H9 (cell line): ENCODE results near the gene ADAMTSL2. TPM values are rescaled to one million over a fixed set of nuclear protein-coding genes. Genes with fewer than 3 reads are reported as not detected.

Experiments
- DNase-seq: peaks from one replicate; pipeline ENCODE4 v3.0.0-alpha.2; 2017
- H2AFZ ChIP-seq: one replicate; pipeline ENCODE4 v1.6.1; 2013; ENCODE audit warnings: mild to moderate bottlenecking, low read length, control low read depth, moderate library complexity
- H2AK5ac ChIP-seq: 2 replicates; pipeline ENCODE4 v1.6.1; 2013; ENCODE audit warnings: low read length, control low read depth, mixed read lengths; ENCODE audit not compliant: insufficient read length
- H2BK120ac ChIP-seq: one replicate; pipeline ENCODE4 v1.6.1; 2013; ENCODE audit warnings: low read depth, mild to moderate bottlenecking, low read length, control low read depth, inconsistent platforms; ENCODE audit not compliant: poor library complexity, severe bottlenecking
- H2BK12ac ChIP-seq: 2 replicates; pipeline ENCODE4 v1.6.1; 2013; ENCODE audit warnings: low read length, control low read depth, mixed read lengths, low read depth; ENCODE audit not compliant: insufficient read length
- H2BK15ac ChIP-seq: 2 replicates; pipeline ENCODE4 v1.6.1; 2013; ENCODE audit warnings: low read depth, low read length, control low read depth
- H2BK20ac ChIP-seq: one replicate; pipeline ENCODE4 v1.6.1; 2013; ENCODE audit warnings: low read depth, mild to moderate bottlenecking, low read length, control low read depth, inconsistent platforms; ENCODE audit not compliant: poor library complexity, severe bottlenecking
- H2BK5ac ChIP-seq: 2 replicates; pipeline ENCODE4 v1.6.1; 2013; ENCODE audit warnings: low read length, control low read depth, mixed read lengths; ENCODE audit not compliant: insufficient read length
- H3K14ac ChIP-seq: 2 replicates; pipeline ENCODE4 v1.6.1; 2013; ENCODE audit warnings: low read length, control low read depth; ENCODE audit not compliant: insufficient read depth
- H3K18ac ChIP-seq: 2 replicates; pipeline ENCODE4 v1.6.1; 2013; ENCODE audit warnings: low read depth, mild to moderate bottlenecking, mixed read lengths, low read length, control low read depth; ENCODE audit not compliant: insufficient read length
- H3K23ac ChIP-seq: 2 replicates; pipeline ENCODE4 v1.6.1; 2013; ENCODE audit warnings: low read length, control low read depth, mixed read lengths, low read depth; ENCODE audit not compliant: insufficient read length
- H3K23me2 ChIP-seq: 2 replicates; pipeline ENCODE4 v1.6.1; 2013; ENCODE audit warnings: low read depth, mild to moderate bottlenecking, mixed read lengths, low read length, control low read depth; ENCODE audit not compliant: insufficient read length, poor library complexity, severe bottlenecking
- H3K27ac ChIP-seq: 2 replicates; pipeline ENCODE4 v1.5.1; 2013; ENCODE audit warnings: low read length, control low read depth, mixed read lengths, low read depth; ENCODE audit not compliant: insufficient read length
- H3K27me3 ChIP-seq: 2 replicates; pipeline ENCODE4 v1.6.1; 2013; ENCODE audit warnings: low read length, control low read depth, inconsistent platforms; ENCODE audit not compliant: insufficient read depth
- H3K4ac ChIP-seq: 2 replicates; pipeline ENCODE4 v1.6.1; 2013; ENCODE audit warnings: low read depth, mild to moderate bottlenecking, control low read depth, inconsistent platforms, low read length, moderate library complexity
- H3K4me1 ChIP-seq: 2 replicates; pipeline ENCODE4 v1.6.1; 2013; ENCODE audit warnings: low read length, control low read depth, inconsistent platforms; ENCODE audit not compliant: insufficient read depth
- H3K4me2 ChIP-seq: 2 replicates; pipeline ENCODE4 v1.6.1; 2013; ENCODE audit warnings: low read length, control low read depth, mixed read lengths; ENCODE audit not compliant: insufficient read length, insufficient read depth
- H3K56ac ChIP-seq: 2 replicates; pipeline ENCODE4 v1.6.1; 2013; ENCODE audit warnings: low read depth, mild to moderate bottlenecking, mixed read lengths, low read length, control low read depth; ENCODE audit not compliant: insufficient read length
- H3K79me1 ChIP-seq: 2 replicates; pipeline ENCODE4 v1.6.1; 2013; ENCODE audit warnings: low read depth, mild to moderate bottlenecking, moderate library complexity, low read length, control low read depth, inconsistent platforms; ENCODE audit not compliant: insufficient read depth, poor library complexity, severe bottlenecking
- H3K79me2 ChIP-seq: 2 replicates; pipeline ENCODE4 v1.6.1; 2013; ENCODE audit warnings: low read length, control low read depth, inconsistent platforms; ENCODE audit not compliant: insufficient read depth
- H3K9ac ChIP-seq: 2 replicates; pipeline ENCODE4 v1.6.1; 2013; ENCODE audit warnings: low read length, control low read depth, mixed read lengths; ENCODE audit not compliant: insufficient read length; ENCODE audit errors: extremely low read depth
- H3K9me3 ChIP-seq: one replicate; pipeline ENCODE4 v1.6.1; 2013; ENCODE audit warnings: low read depth, low read length, inconsistent platforms; ENCODE audit not compliant: control insufficient read depth
- H3T11ph ChIP-seq: one replicate; pipeline ENCODE4 v1.6.1; 2013; ENCODE audit warnings: mild to moderate bottlenecking, low read length, control low read depth, inconsistent platforms
- H4K20me1 ChIP-seq: one replicate; pipeline ENCODE4 v1.6.1; 2013; ENCODE audit not compliant: control insufficient read depth, insufficient read length, insufficient read depth
- H4K5ac ChIP-seq: 2 replicates; pipeline ENCODE4 v1.6.1; 2013; ENCODE audit warnings: low read depth, mild to moderate bottlenecking, mixed read lengths, low read length, control low read depth; ENCODE audit not compliant: insufficient read length
- H4K8ac ChIP-seq: replicated peaks from 2 replicates; pipeline ENCODE4 v1.6.1; 2013; ENCODE audit warnings: low read length, control low read depth, mixed read lengths, low read depth; ENCODE audit not compliant: insufficient read length
- H4K91ac ChIP-seq: 2 replicates; pipeline ENCODE4 v1.6.1; 2013; ENCODE audit warnings: low read depth, mild to moderate bottlenecking, moderate library complexity, mixed read lengths, low read length, control low read depth; ENCODE audit not compliant: insufficient read length
- H3K27ac Mint-ChIP-seq, 3 experiments: 2 replicates in 2 of 3; 3 replicates in 1 of 3; pipeline ENCODE4 v1.8.0; 2020 to 2021; ENCODE audit warnings: mixed read lengths in 3 of 3, mild to moderate bottlenecking in 1 of 3, moderate library complexity in 1 of 3
- H3K27me3 Mint-ChIP-seq: 2 replicates; pipeline ENCODE4 v1.8.0; 2021; ENCODE audit warnings: low read depth, mild to moderate bottlenecking, moderate library complexity, mixed read lengths
- H3K36me3 Mint-ChIP-seq, 3 experiments: 2 replicates in 2 of 3; 3 replicates in 1 of 3; pipeline ENCODE4 v1.8.0; 2020 to 2021; ENCODE audit warnings: low read depth in 3 of 3, mixed read lengths in 3 of 3; ENCODE audit not compliant: insufficient read depth in 1 of 3
- H3K4me1 Mint-ChIP-seq, 2 experiments: 2 replicates each; pipeline ENCODE4 v1.8.0; 2020; ENCODE audit warnings: mixed read lengths in 2 of 2
- H3K4me3 Mint-ChIP-seq, 2 experiments: 2 replicates in 1 of 2; 3 replicates in 1 of 2; pipeline ENCODE4 v1.8.0; 2020 to 2021; ENCODE audit warnings: mild to moderate bottlenecking in 2 of 2, mixed read lengths in 2 of 2, moderate library complexity in 1 of 2
- H3K9me3 Mint-ChIP-seq, 2 experiments: 2 replicates in 1 of 2; 3 replicates in 1 of 2; pipeline ENCODE4 v1.8.0; 2020; ENCODE audit warnings: mild to moderate bottlenecking in 2 of 2, mixed read lengths in 2 of 2, moderate library complexity in 1 of 2
- WGBS: extraction: QIAGEN DNeasy Blood & Tissue Kit; methylation state at CpG from one replicate; pipeline ENCODE4 v1.1.7; 2013; ENCODE audit warnings: missing lambda C conversion rate, low lambda C conversion rate, mixed read lengths; ENCODE audit not compliant: insufficient read length; ENCODE audit errors: extremely low coverage; 5-methylcytosine and 5-hydroxymethylcytosine counted together
- total RNA-seq: library from RNA; stranded (reverse); gene quantifications from 2 replicates; pipeline ENCODE4 v1.2.1, GENCODE V29; 2021
- TF ChIP-seq, protein P1 (sequence below): fragments of 200-600 bp; sonication (generic); conservative IDR thresholded peaks from 3 replicates; pipeline ENCODE4 v1.8.0; 2021; ENCODE audit warnings: antibody characterized with exemption, mild to moderate bottlenecking

The ADAMTSL2 gene
- total RNA-seq, 1 experiment from 2014 or later, result 0.61 TPM

DNA sequence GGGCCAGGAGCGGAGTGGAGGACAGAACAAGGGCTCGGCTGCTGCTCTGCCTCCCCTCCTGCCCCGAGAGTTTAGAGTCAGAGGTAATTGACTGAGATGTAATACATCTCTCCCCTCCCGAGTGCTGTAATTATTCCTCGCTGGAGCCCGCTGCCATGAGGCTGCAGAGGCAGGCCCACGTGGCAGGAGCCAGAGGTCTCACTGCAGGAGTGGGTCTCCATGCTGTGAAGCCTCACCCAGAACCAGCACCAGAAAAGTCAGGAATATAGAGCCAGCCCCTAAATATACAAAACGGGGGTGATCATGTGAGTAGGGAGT, 72.2 kb downstream of the ADAMTSL2 start:
- H3K36me3 Mint-ChIP-seq, result no peaks in the 10 kb centered on the region
- no peak for DNase-seq
- Histone ChIP-seq H4K91ac (no peak overlapping the region), H2BK12ac (no peak overlapping the region), H3K23me2 (peaks cover 3% of the 10 kb centered on the region), H3K27me3 (peaks cover 8% of the 10 kb centered on the region; the same call in 1 of the 2 replicates), H3K4me2 (no peak overlapping the region), H3K79me1 (no peaks in the 10 kb centered on the region), H3K79me2 (no peaks in the 10 kb centered on the region), H4K20me1 (no peaks in the 10 kb centered on the region), H3K14ac (no peak overlapping the region; the same call in 1 of the 2 replicates), H3T11ph (no peak overlapping the region), H2BK120ac (no peak overlapping the region), H3K56ac (no peak overlapping the region), H2AK5ac (no peak overlapping the region), H3K9me3 (no peaks in the 10 kb centered on the region), H3K4me1 (no peaks in the 10 kb centered on the region), H2BK15ac (no peak overlapping the region), H3K4ac (no peak overlapping the region), H2AFZ (no peak overlapping the region), H3K23ac (no peak overlapping the region), H3K27ac (no peak overlapping the region), H2BK20ac (no peak overlapping the region), H3K18ac (no peak overlapping the region), H2BK5ac (no peak overlapping the region), H4K5ac (no peak overlapping the region), H4K8ac (no peak overlapping the region), H3K9ac (no peak overlapping the region)
- peaks cover 11 to 42% of the 10 kb centered on the region in 2 experiments for H3K4me1 Mint-ChIP-seq
- no peak overlapping the region for H3K27ac Mint-ChIP-seq
- TF ChIP-seq, protein P1, sequence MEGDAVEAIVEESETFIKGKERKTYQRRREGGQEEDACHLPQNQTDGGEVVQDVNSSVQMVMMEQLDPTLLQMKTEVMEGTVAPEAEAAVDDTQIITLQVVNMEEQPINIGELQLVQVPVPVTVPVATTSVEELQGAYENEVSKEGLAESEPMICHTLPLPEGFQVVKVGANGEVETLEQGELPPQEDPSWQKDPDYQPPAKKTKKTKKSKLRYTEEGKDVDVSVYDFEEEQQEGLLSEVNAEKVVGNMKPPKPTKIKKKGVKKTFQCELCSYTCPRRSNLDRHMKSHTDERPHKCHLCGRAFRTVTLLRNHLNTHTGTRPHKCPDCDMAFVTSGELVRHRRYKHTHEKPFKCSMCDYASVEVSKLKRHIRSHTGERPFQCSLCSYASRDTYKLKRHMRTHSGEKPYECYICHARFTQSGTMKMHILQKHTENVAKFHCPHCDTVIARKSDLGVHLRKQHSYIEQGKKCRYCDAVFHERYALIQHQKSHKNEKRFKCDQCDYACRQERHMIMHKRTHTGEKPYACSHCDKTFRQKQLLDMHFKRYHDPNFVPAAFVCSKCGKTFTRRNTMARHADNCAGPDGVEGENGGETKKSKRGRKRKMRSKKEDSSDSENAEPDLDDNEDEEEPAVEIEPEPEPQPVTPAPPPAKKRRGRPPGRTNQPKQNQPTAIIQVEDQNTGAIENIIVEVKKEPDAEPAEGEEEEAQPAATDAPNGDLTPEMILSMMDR, result no peak
- H3K4me3 Mint-ChIP-seq, result no peak overlapping the region
- WGBS, result no CpG with 5 or more reads among the region's 8 CpGs
- no peaks in the 10 kb centered on the region; a peak in 1 of 5 replicates for H3K9me3 Mint-ChIP-seq
- peaks cover 55% of the 10 kb centered on the region for H3K27me3 Mint-ChIP-seq
